HG03469 (cell line): ENCODE measurements around the gene LIMA1.
"Not testable (repeated sequence)": the region's sequence is repeated elsewhere in the genome, so short reads cannot be mapped to it uniquely, and the experiment has no call there.

Experiments
- ATAC-seq: cut with Tn5 transposase; IDR thresholded peaks from one replicate; pipeline ENCODE4 v1.9.1; 2021; ENCODE audit warnings: mild to moderate bottlenecking, moderate library complexity, moderate number of reproducible peaks; ENCODE audit not compliant: unreplicated experiment

The LIMA1 gene

GRCh38 chr12:50290692-50291091 lies 7.4 kb upstream of the LIMA1 start:
- ATAC-seq: not testable (repeated sequence)

- ATAC-seq: no peak
These were observed 4.0 kb upstream of the LIMA1 start for GRCh38 chr12:50287271-50287670.

- no peak for ATAC-seq
These were observed 1.9 kb upstream of the LIMA1 start for GRCh38 chr12:50285253-50285652.

- no peak for ATAC-seq
These were observed 545 bp downstream of the LIMA1 start for GRCh38 chr12:50282721-50283228.

- ATAC-seq: no peak
These were observed 3.8 kb downstream of the LIMA1 start for GRCh38 chr12:50279501-50279900.

- ATAC-seq: no peak
These were observed 6.2 kb downstream of the LIMA1 start for GRCh38 chr12:50276912-50277671.

- ATAC-seq: no peak
These were observed 7.3 kb downstream of the LIMA1 start for GRCh38 chr12:50276068-50276467.

- no peak for ATAC-seq
These were observed 7.8 kb downstream of the LIMA1 start for GRCh38 chr12:50275556-50275955.

- ATAC-seq: not testable (repeated sequence)
These were observed 8.2 kb downstream of the LIMA1 start for GRCh38 chr12:50275127-50275526.

GRCh38 chr12:50271724-50272247 lies 11.5 kb downstream of the LIMA1 start:
- ATAC-seq: no peak

GRCh38 chr12:50268482-50268881 lies 14.8 kb downstream of the LIMA1 start:
- ATAC-seq: no peak

- ATAC-seq: no peak
These were observed 17.4 kb downstream of the LIMA1 start for GRCh38 chr12:50265770-50266524.

- no peak for ATAC-seq
These were observed 19.5 kb downstream of the LIMA1 start for GRCh38 chr12:50263832-50264231.

GRCh38 chr12:50261654-50262053 lies 21.7 kb downstream of the LIMA1 start:
- ATAC-seq: no peak

GRCh38 chr12:50258167-50258551 lies 25.2 kb downstream of the LIMA1 start:
- no peak for ATAC-seq

GRCh38 chr12:50257236-50258166 lies 25.8 kb downstream of the LIMA1 start:
- ATAC-seq: no peak

- ATAC-seq: no peak
These were observed 26.6 kb downstream of the LIMA1 start for GRCh38 chr12:50256761-50257160.

GRCh38 chr12:50252977-50253602 lies 30.2 kb downstream of the LIMA1 start:
- no peak for ATAC-seq

- ATAC-seq: no peak
These were observed 31.6 kb downstream of the LIMA1 start for GRCh38 chr12:50251619-50252252.
